Immature natural killer cell (primary cell): ENCODE data around the gene ADGRF5. TPM values are rescaled to one million over a fixed set of nuclear protein-coding genes. Genes with fewer than 3 reads are reported as not detected.

Experiments
- DNase-seq, 3 donors: peaks; one replicate each; pipeline ENCODE4 v3.0.0; 2022; ENCODE audit warnings: mixed read lengths in 1 of 3
- H3K27ac Mint-ChIP-seq, 6 donors: one replicate each; pipeline ENCODE4 v1.8.0; 2020; ENCODE audit warnings: mixed read lengths in 6 of 6, mild to moderate bottlenecking in 5 of 6, inconsistent platforms in 4 of 6, moderate library complexity in 3 of 6
- H3K27me3 Mint-ChIP-seq, 3 donors: one replicate each; pipeline ENCODE4 v1.8.0; 2020 to 2021; ENCODE audit warnings: low read depth in 3 of 3, mild to moderate bottlenecking in 3 of 3, mixed read lengths in 3 of 3, moderate library complexity in 3 of 3, inconsistent platforms in 1 of 3
- H3K36me3 Mint-ChIP-seq, 3 donors: one replicate each; pipeline ENCODE4 v1.8.0; 2020; ENCODE audit warnings: mixed read lengths in 3 of 3, inconsistent platforms in 2 of 3, mild to moderate bottlenecking in 2 of 3
- H3K4me1 Mint-ChIP-seq, 2 donors: one replicate each; pipeline ENCODE4 v1.8.0; 2020; ENCODE audit warnings: inconsistent platforms in 2 of 2, mild to moderate bottlenecking in 2 of 2, mixed read lengths in 2 of 2, moderate library complexity in 1 of 2
- H3K4me3 Mint-ChIP-seq, 5 donors: one replicate each; pipeline ENCODE4 v1.8.0; 2020; ENCODE audit warnings: mild to moderate bottlenecking in 5 of 5, mixed read lengths in 5 of 5, inconsistent platforms in 3 of 5, moderate library complexity in 3 of 5
- H3K9me3 Mint-ChIP-seq, 6 donors: one replicate each; pipeline ENCODE4 v1.8.0; 2020; ENCODE audit warnings: mild to moderate bottlenecking in 6 of 6, mixed read lengths in 6 of 6, inconsistent platforms in 4 of 6, moderate library complexity in 3 of 6
- polyA plus RNA-seq, 3 donors: library from polyadenylated mRNA; unstranded; fragments of 300-500 nt; fragmentation: Illumina TruSeq; gene quantifications; one replicate each; pipeline ENCODE4 v1.2.3, GENCODE V29; 2021

Gene ADGRF5
- polyA plus RNA-seq, 3 donors from 2014 or later = not detected

DNA sequence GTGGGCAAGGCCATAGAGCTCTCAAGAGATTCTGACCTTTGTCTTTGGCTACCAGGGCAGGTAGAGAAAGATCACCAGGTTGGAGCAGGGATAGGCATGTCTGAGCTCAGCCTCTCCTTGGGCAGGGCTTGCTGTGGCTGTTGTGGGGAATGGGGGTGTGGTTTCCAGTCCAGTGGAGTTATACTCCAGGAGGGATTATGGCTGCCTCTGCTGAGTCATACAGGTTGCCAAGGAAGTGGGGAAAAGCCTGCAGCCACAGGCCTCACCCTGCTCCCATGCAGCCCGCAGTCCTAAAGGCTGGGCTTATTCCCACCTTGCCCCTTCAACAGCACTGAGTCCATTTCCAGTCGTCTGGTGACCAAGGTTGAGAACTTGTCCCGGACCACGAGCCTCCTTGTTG lies 106.6 kb downstream of the ADGRF5 start:
- no peak for DNase-seq
- Mint-ChIP-seq H3K9me3 (peaks cover 0 to 12% (median 0%) of the 10 kb centered on the region in 6 donors), H3K36me3 (no peaks in the 10 kb centered on the region), H3K27ac (no peak overlapping the region), H3K4me3 (no peak overlapping the region), H3K4me1 (no peaks in the 10 kb centered on the region), H3K27me3 (peaks cover 2 to 6% (median 5%) of the 10 kb centered on the region in 3 donors)

DNA sequence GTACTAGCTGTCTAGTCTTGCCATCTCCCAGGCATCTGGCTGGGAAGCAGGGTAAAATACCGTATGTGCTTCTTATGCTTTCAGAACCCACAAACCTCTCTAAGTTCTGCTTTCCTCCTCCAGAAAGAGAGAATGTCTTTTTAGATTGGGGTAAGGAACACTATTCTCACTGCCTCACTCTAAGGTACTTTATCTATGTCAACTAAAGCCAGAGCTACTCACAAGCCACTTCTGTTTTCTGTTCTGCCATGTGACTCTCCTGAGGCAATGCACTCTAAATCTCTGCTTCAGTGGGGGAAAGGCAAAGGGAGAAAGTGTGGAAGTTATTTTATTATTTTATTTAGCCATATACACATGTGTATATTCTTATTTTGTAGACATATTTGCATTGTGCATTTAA lies 112.9 kb downstream of the ADGRF5 start:
- no peak overlapping the region for H3K4me3 Mint-ChIP-seq
- no peak overlapping the region for H3K27ac Mint-ChIP-seq
- DNase-seq = no peak
- peaks cover 0 to 13% (median under 1%) of the 10 kb centered on the region in 6 donors for H3K9me3 Mint-ChIP-seq
- H3K36me3 Mint-ChIP-seq = no peaks in the 10 kb centered on the region
- H3K27me3 Mint-ChIP-seq = peaks cover 2 to 6% (median 2%) of the 10 kb centered on the region in 3 donors
- no peaks in the 10 kb centered on the region for H3K4me1 Mint-ChIP-seq

Other genes with a start within 250 kb of the ADGRF5 start
- gene TDRD6, start 234.1 kb downstream of the ADGRF5 start, polyA plus RNA-seq = not detected
- 1 to 10 TPM in 1 of 3 donors, under 1 TPM in 1, not detected in 1; 0.26 to 2.2 TPM for gene PLA2G7, start 186.6 kb downstream of the ADGRF5 start, polyA plus RNA-seq
- gene ANKRD66, start 175.0 kb downstream of the ADGRF5 start, polyA plus RNA-seq = not detected
- gene MEP1A, start 128.5 kb downstream of the ADGRF5 start, polyA plus RNA-seq = not detected
- not detected for gene ADGRF1, start 120.4 kb upstream of the ADGRF5 start, polyA plus RNA-seq